ENCODE results near the gene PDZD4.

PDZD4 gene, protein sequence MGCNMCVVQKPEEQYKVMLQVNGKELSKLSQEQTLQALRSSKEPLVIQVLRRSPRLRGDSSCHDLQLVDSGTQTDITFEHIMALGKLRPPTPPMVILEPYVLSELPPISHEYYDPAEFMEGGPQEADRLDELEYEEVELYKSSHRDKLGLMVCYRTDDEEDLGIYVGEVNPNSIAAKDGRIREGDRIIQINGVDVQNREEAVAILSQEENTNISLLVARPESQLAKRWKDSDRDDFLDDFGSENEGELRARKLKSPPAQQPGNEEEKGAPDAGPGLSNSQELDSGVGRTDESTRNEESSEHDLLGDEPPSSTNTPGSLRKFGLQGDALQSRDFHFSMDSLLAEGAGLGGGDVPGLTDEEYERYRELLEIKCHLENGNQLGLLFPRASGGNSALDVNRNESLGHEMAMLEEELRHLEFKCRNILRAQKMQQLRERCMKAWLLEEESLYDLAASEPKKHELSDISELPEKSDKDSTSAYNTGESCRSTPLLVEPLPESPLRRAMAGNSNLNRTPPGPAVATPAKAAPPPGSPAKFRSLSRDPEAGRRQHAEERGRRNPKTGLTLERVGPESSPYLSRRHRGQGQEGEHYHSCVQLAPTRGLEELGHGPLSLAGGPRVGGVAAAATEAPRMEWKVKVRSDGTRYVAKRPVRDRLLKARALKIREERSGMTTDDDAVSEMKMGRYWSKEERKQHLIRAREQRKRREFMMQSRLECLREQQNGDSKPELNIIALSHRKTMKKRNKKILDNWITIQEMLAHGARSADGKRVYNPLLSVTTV

DNA sequence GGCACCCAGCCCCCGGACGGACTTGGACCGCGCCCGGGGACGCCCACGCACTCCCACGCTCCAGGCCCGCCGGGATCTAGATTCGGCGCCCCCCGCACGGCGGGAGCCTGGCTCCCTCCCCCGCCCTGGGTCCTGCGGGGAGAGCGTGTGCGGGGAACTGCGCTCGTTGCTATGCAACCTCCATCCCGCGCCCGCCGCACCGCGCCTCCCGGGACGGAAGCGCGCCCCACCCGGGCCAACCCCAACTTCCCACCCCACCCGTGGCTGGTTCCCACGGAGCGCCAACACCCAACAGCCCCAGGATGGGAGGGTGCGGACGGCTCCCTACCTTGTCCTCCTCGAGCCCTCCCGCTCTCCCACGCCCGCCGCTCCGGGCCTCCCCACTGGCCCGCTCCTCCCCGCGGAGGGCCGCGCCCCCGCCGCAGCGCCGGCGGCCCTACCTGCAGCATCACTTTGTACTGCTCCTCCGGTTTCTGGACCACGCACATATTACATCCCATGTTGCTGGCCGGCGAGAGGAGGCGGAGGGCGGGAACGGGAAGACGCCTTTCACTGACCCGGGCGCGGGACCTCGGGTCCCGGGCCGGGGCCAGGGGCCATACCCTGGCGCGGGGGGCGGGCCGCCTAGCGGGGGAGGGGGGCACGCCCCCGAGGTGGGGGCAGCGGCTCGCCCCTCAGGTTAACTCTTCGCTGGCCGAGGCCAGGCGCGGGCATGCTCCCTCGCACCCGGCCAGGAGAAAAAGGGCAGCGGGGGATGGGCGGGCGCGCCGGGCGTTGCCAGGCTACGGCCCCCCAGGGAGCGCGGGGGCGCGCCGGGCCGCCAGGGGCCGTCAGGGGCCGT, at the start of gene PDZD4:
Gene PDZD4 (minus strand): TSS at position 746 of the 841 bp plus-strand sequence. CDS start 246 bp downstream, at position 500.
- no peak within 1 kb of the TSS for H3K27ac ChIP-seq
- peak within 1 kb of the TSS in 6 of 7 experiments; percentile 18 to 37 (median 20) for H3K4me3 ChIP-seq

DNA sequence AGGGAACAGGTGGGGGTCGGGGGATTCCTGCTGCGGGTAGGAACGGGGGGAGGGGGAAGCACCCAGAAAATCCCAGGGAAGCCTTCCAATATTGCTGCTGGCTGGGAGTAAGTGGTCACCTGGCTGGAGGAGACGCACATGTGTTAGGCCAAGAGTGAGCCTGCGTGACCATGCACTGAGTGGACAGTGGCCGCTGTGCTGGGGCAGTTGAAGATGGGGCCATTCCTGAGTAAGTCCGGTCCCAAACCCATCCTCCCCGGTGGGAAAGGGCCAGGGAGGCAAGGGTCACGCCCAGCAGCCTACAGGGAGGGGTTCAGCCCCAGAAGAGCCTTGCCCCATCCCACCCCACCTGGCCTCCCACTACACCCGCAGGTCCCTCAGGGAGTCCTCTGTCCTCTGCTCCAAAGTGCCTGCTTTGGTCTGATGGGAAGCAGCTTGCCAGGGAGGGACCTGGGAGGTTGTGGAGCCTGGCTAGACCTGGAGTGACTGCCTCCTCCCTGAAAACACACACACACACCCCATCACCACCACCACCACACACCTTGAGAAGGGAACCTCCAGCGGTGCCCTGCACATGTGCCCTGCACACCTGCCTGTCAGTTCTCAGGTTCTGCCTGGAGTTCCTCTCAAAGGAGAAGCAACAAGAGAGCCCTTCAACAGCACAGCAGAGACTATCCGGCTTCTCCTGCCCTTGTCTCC, 49.5 kb upstream of the PDZD4 start:
- Histone ChIP-seq H3K27ac (no peak overlapping the region), H3K4me3 (no peak overlapping the region)

DNA sequence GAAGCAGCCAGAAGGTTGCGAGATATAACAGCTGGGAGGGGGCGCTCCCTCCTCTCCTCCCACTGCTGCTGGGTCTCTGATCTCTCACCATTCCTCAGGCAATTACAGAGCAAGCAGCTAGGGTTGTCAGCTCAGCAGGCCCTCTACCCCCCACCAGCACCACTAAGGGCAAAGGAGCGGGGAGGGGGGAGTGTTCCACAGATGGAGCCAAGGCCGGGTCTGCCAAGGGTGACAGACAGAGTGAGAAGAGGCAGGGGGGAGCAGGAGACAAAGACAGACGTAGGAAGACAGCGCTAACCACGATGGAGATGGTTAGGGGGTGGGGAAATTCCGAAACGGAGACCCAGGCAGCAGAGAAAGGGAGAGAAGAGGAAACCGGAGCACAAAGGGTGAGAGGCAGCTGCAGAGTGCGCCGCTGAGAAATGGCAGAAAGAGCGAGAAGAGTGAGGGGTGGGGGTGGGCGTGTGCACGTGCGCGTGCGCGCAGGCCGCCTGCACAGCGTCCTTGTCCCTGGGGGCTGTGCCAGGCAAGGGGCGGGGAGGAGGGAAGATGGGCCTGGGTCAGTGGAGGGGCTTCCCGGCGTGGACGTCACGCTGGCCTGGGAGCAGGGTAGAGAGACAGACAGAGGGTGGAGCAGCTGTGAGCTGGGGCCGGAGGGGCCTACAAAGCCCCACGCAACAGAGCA, 48.8 kb upstream of the PDZD4 start:
- Histone ChIP-seq H3K4me3 (no peak overlapping the region), H3K27ac (no peak overlapping the region)

DNA sequence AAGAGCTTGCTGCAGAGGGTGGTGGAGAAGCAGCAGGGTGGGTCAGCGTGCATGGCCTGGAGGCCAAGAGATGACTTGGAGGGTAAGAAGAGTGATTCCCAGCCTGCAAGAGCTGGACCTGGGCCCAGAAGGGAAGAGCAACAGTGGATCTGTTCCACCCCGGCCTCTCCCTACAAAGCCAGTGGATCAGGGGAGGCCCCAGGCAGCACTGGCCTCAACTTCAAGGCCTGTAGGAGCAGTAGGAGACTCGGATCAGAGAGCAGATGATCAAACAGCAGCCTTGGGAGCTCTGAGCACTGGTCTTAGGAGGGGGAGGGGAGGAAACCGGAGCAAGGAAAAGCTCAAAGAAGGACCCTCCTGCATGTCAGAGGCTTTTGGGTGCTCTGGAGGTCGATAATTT, 48.0 kb upstream of the PDZD4 start:
- Histone ChIP-seq H3K27ac (no peak overlapping the region), H3K4me3 (no peak overlapping the region)

DNA sequence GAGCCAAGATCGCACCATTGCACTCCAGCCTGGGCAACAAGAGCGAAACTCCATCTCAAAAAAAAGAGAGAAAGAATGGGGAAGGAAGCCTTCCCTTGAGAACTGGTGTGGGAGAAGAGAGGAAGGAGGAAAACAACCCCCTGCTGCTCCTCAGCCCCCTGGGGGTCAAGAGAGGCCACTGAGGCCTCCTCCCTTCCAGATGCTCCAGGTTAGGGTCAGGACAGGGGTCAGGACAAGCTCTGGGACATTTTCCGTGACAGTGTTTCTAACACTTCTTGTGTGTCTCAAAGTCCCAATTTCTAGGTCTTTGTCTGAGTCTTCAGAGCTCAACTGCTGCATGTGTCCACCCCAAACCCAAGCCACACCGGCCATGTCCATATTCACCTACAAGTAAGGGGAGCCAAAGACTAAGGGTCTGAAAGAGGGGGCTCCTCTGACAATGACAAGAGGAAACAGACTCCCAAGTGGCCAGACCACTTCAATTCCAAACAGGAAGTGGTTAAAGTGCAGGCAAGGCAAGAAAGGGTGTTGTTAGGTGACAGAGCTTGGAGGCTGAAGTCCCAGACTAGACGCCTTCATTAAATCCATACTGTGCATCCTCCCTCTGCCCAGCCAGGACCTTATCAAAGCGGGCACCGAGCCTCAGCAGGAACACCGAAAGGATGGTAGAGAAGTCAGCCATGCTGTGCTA, 47.4 kb upstream of the PDZD4 start:
- Histone ChIP-seq H3K4me3 (no peak overlapping the region), H3K27ac (no peak overlapping the region)

DNA sequence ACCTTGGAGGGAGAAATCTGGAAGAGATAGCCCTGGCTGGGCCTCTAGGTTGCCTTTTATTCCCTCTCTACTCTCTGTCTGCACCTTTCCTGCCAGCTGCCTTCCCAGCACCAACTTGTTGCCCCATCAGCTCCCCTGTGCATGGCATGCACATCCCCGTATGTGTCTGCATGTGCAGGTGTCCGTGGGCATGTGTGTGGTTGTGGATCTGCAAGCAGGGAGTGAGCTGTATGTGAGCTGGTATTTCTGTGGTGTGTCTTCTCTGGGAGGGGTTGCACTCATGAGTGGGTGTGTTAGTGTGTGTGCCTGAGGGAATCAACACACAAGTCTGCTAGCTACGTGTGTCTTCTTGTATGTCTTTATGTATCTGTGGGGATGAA, 45.8 kb upstream of the PDZD4 start:
- Histone ChIP-seq H3K27ac (no peak overlapping the region), H3K4me3 (no peak overlapping the region)

DNA sequence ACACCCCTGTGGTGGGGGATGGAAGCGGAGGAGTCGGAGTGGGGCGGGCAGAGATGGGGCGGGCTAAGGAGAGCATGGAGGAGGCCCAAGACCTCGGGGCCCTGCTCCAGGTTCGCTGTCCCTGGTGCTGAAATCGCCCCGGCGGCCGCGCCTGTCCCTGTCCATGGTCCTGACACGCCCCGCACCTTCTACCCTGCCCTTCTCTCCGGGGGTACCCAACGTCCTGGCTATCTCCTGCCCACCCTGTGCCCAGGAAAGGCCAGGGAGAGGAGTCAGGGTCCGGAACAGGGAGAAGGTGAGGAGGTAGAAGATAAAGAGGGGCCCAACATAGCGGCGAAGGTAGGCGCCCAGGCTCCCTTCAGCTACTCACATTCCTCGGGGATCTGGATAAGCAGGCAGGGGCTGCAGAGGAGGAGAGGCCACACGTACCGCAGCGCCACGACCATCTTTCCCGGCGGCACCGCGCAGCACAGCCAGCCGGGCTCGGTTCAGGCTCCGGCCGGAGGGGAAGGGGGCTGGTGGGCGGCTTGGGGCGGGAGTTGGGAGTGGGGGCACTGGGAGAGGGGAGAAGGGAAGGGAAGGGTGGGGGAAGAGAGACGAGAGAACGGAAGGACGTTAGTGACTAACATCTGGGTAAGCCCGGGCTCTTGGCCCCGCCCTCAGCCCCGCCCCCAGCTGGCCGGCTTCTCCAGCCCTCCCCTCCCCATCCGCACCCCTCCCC, 45.2 kb upstream of the PDZD4 start:
- no peak overlapping the region for H3K4me3 ChIP-seq
- H3K27ac ChIP-seq = no peak overlapping the region

DNA sequence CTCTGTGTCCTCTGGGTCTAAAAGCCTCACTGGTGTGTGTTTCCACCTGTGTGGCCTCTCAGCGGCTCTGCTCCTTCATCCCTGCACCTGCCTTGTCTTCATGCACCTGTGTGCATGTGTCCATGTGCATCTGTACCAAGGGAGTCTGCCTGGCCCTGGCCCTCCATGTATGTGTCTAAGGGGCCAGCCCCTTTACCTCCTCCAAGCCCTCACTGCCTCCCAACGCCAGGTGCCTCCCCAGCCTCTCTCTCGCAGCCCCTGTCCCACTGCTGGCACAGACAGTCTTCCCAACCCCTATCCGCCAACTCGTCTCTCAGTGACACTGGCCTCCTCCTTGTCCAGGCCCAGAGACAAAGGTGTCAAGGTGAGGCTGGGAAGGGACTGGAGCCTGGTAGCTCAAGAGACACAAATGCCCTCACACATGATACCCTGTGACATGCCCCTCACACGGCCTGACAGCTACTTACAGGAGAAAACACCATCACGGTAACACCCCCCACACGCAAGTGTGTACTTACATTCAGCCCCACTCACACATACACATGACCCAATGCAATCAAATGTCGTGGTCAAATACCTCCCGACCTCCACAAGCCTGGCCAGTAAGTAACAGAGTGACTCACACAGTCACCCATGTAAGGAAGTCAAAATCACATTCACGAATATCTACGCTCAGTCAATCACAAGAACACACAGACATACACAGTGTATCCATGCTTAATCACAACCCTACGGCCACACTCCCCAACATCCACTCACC, 44.2 kb upstream of the PDZD4 start:
- H3K4me3 ChIP-seq = no peak overlapping the region
- no peak overlapping the region for H3K27ac ChIP-seq

DNA sequence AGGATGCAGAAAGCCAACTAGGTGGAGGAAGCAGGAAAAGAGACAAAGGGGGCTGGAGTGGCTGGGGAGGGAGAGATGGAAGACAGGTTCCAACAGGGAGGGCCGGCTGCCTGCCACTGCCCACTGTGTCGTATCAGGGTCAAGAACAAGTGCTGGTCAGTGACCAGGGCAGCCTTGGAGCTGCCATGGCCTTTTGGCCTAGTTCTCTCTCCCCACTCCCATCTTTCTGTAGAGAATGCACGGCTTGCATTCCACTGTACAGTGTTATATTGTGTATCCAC, 43.7 kb upstream of the PDZD4 start:
- Histone ChIP-seq H3K4me3 (no peak overlapping the region), H3K27ac (no peak overlapping the region)

DNA sequence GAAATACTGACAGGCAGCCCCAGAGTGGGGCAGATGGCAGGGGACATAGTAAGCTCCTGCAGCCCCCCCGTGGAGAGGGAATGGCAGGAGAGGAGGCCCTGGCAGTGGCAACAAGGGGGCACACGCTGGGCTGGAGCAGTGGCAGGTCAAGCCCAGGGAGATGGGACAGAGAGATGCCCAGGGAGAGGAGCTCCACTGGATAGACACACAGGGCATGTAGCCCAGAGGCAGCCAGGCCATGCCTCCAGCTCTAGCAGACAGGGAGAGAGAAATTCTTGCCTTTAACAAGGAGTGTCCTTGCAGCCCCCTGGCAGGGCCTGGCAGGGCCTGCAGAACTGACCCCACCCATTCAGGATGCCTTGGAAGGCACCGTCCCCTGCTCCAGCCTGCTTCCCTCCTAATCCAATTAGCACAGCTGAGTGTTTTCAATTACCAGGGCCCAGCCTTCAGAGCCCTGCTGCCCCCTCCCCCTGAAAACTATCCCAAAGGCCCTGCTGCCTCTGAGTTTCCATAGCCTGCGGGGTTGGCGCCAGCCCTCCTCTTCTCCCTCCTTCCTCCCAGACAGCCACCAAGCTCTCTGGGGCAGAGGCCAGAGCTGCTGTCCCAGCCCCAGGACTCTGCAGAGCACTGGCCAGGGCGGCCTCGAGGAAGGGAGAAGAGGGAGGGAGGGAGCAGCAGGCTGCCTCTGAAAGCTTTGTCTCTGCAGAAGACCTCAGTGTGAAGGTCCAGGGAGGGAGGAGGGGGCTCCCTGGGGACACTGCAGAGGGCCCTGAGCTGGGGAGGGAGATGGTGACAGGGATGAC, 43.1 kb upstream of the PDZD4 start:
- Histone ChIP-seq H3K4me3 (no peak overlapping the region), H3K27ac (no peak overlapping the region)

DNA sequence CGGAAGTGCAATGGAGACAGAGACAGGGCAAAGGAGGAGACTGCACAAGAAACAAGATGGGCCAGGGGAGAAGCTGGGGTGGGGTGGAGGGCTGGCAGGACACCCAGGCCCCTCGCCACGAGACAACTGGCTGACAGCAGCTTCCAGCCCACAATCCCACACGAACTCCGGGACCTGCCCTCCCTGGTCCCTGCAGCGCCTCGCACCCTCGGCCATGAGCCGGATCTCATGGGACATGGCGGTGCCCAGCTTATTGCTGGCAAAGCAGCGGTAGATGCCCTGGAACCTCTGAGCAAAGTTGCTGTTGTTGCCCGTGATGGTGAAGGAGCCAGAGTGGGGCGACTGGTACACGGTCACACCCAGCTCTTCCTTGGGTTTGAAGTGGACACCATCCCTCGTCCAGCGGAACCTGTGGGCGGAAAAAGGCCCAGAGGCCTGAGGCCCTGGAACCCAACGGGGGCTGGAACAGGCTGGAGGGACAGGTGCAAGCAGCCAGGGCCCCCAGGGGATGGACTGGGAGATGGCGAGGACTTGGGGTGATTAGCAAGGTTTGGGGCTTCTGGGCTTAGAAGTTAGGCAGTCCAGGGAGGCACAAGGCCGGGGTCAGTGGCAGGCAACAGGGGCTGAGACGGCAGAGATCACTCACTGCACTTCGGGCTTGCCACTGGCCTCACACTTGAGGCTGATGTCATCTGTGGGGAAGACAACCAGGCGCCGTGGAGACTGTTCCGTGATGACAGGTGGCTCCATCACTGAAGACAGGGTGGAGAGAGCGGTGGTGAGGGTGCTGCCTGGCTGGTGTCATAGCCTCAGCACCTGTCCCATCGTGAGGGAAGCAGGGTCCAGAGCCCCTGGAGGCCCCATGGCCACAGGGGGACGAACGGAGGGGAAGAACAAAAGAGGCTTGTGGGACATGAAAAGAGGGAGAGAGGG, 41.9 kb upstream of the PDZD4 start:
- Histone ChIP-seq H3K27ac (no peak overlapping the region), H3K4me3 (no peak overlapping the region)

DNA sequence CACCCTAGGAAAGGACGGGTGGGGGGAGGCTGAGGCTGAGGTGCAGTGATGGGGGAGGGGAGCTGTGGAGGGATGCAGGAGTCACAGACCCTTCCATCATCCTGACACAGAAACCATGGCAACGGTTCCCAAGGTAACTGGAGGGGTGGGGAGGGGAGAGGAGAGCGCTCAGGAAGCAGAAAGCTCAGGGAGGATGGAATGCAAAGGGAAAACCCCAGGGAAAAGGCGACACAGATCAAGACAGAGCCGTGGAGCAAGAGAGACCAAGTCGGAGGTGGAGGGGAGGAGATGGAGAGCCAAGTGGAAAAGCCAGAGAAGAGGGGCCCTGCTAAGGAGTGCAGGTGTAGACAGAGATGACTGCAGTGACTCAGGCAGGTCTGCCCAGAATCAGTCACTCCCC, 41.1 kb upstream of the PDZD4 start:
- Histone ChIP-seq H3K27ac (no peak overlapping the region), H3K4me3 (no peak overlapping the region)

DNA sequence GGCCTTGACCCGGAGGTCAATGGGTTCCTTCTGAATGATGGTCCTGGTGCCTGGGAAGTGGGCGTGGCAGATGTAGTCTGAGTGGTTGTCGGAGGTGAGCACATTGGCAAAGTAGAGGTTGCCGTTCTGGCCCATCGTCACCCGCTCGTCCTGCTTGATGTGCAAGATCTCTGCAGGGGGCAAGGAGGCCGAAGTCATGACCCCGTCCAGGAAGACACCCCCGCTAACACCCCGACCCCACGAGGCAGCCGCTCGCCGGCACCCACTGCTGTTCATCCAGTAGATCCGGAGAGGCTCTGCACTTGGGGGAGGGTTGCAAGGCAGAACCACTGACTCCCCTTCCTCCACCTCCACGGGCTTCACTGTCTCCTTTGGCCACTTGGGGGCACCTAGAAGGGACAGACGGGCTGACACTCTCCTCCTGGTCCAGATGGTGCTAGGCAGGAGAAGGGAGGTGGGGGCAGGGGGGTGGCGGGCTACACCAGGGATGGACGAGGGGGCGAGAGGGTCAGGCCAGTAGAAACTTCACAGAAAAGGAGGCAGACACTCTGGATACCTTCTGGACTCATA, 40.5 kb upstream of the PDZD4 start:
- Histone ChIP-seq H3K27ac (no peak overlapping the region), H3K4me3 (no peak overlapping the region)

DNA sequence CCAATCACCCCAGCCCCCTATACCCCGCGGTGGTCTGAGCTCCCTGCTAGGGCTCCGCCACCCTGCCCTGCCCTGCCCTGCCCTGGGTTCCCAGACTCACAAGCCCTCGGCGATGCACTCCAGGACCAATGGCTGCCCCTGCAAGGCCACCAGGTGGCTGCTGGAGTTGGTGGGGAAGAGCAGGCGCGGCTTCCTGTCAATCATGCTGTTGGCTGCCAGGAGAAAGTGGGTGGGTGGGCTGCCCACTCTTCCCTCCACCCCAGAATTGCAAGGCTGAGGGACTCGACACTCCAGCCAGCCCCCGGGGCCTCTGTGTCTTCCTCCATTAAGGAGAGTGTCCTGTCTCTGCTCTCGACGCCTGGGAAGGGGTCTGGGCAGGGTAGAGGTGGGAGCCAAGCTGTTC, 39.9 kb upstream of the PDZD4 start:
- no peak overlapping the region for H3K4me3 ChIP-seq
- H3K27ac ChIP-seq = no peak overlapping the region
